ENCODE data around the gene GLTP. TPM values are rescaled to one million over a fixed set of nuclear protein-coding genes. Genes with fewer than 3 reads are reported as not detected.
"Not testable (repeated sequence)": the region's sequence is repeated elsewhere in the genome, so short reads cannot be mapped to it uniquely, and the experiment has no call there.

The GLTP gene
- polyA plus RNA-seq, 2 of the 4 experiments (the other 2 are of a cell fraction) = 16.9 to 18.8 TPM

- POLR2A ChIA-PET = no interaction called here
- Histone ChIP-seq H3K27ac (no peak overlapping the region), H3K9me3 (no peaks in the 10 kb centered on the region), H3K4me2 (no peak overlapping the region), H3K4me3 (no peak overlapping the region), H3K4me1 (no peaks in the 10 kb centered on the region)
- no peak for DNase-seq (ENCODE audit: low read depth in 1 of 2, low spot score in 1 of 2)
- FAIRE-seq = no peak
- 90% methylated on average over 14 of the region's 14 CpGs for WGBS (ENCODE audit: missing lambda C conversion rate)
- no peak for ATAC-seq
- TF ChIP-seq CHD2 (IDR thresholded peaks at IDR 0.05; ENCODE audit: low read length, partially characterized antibody) = no peak
- CTCF ChIA-PET = interaction anchor here (0.7 to 15.3 kb wide), 8 partner anchors 12 to 610 kb away, joined by 3 to 277 read pairs (median 18); partner anchors contain the start of gene GLTP
Measured at GRCh38 chr12:109855377-109855776, 25.0 kb downstream of the GLTP start.

- H3K9me3 ChIP-seq; DNase-seq (ENCODE audit: low read depth in 1 of 2, low spot score in 1 of 2); POLR2A ChIA-PET; H3K27ac ChIP-seq; ATAC-seq; H3K4me1 ChIP-seq; H3K4me2 ChIP-seq; H3K4me3 ChIP-seq; FAIRE-seq: not testable (repeated sequence)
- WGBS (ENCODE audit: missing lambda C conversion rate) = 69% methylated on average over 6 of the region's 6 CpGs
- CTCF ChIA-PET = interaction anchor here (3.9 to 15.3 kb wide), 3 partner anchors 14 to 79 kb away, joined by 36 to 277 read pairs (median 82); no protein-coding TSS in a partner anchor
Measured at GRCh38 chr12:109850518-109850917, 29.8 kb downstream of the GLTP start.

GRCh38 chr12:109847142-109847735 lies 33.1 kb downstream of the GLTP start:
- Histone ChIP-seq H3K9me3 (no peaks in the 10 kb centered on the region), H3K4me3 (no peak overlapping the region), H3K4me2 (no peak overlapping the region), H3K27ac (no peak overlapping the region), H3K4me1 (no peaks in the 10 kb centered on the region)
- ChIA-PET POLR2A (no interaction called here), CTCF (interaction anchor here (0.6 to 15.3 kb wide), 7 partner anchors 10 to 420 kb away, joined by 3 to 277 read pairs (median 21); partner anchors contain the start of gene TRPV4)
- no peak for TF ChIP-seq HMGXB4 (CRISPR knock-in tag; IDR thresholded peaks at IDR 0.05; ENCODE audit: borderline replicate concordance)
- no peak for TF ChIP-seq NPAS2 (CRISPR knock-in tag; IDR thresholded peaks at IDR 0.05; ENCODE audit: borderline replicate concordance)
- TF ChIP-seq USF2 (IDR thresholded peaks at IDR 0.05) = no peak
- no peak for DNase-seq (ENCODE audit: low read depth in 1 of 2, low spot score in 1 of 2)
- WGBS (ENCODE audit: missing lambda C conversion rate) = 40% methylated on average over 7 of the region's 7 CpGs
- no peak for ATAC-seq
- no peak for FAIRE-seq

GRCh38 chr12:109845824-109846205 lies 34.5 kb downstream of the GLTP start:
- H3K9me3 ChIP-seq = no peaks in the 10 kb centered on the region
- H3K4me2 ChIP-seq = peak overlapping the region; percentile 81
- peak overlapping the region; percentile 58 to 76; a peak in 5 of 6 replicates for H3K27ac ChIP-seq
- H3K4me1 ChIP-seq = peaks cover 3% of the 10 kb centered on the region
- H3K4me3 ChIP-seq = peak overlapping the region; percentile 35; the same call in 2 of the 3 replicates
- DNase-seq (ENCODE audit: low read depth in 1 of 2, low spot score in 1 of 2) (no peak), FAIRE-seq (no peak), ATAC-seq (no peak)
- WGBS (ENCODE audit: missing lambda C conversion rate) = 71% methylated on average over 7 of the region's 7 CpGs
- ChIA-PET CTCF (interaction anchor here (0.6 to 15.3 kb wide), 52 partner anchors 11 to 627 kb away, joined by 3 to 277 read pairs (median 4); partner anchors contain the start of genes ANKRD13A, GLTP, TCHP and TRPV4), POLR2A (no interaction called here)
- no peak for TF ChIP-seq CBX2 (IDR thresholded peaks at IDR 0.05; ENCODE audit: borderline replicate concordance, low read depth)
- TF ChIP-seq FOXS1 (CRISPR knock-in tag; IDR thresholded peaks at IDR 0.05) = no peak
- no peak for TF ChIP-seq HOXA7 (CRISPR knock-in tag; IDR thresholded peaks at IDR 0.05)
- no peak for TF ChIP-seq BHLHE40 (IDR thresholded peaks at IDR 0.05; ENCODE audit: low read depth, low read length)
- TF ChIP-seq REST (IDR thresholded peaks at IDR 0.05) = no peak
- TF ChIP-seq RFX5 (IDR thresholded peaks at IDR 0.05) = no peak
- TF ChIP-seq KDM5A (IDR thresholded peaks at IDR 0.05) = no peak
- TF ChIP-seq CTCF (IDR thresholded peaks at IDR 0.05) = no peak
- no peak for TF ChIP-seq EHMT2 (IDR thresholded peaks at IDR 0.05; ENCODE audit: low read depth)
- no peak for TF ChIP-seq JUNB (IDR thresholded peaks at IDR 0.05)
- TF ChIP-seq RNF2 (IDR thresholded peaks at IDR 0.05; ENCODE audit: borderline replicate concordance, low read depth) = no peak
- TF ChIP-seq ELK1 (IDR thresholded peaks at IDR 0.05; ENCODE audit: low read depth, low read length) = no peak
- no peak for TF ChIP-seq ZC3H11A (IDR thresholded peaks at IDR 0.05)
- TF ChIP-seq RCOR1 (IDR thresholded peaks at IDR 0.05; ENCODE audit: low read depth, low read length) = no peak
- no peak for TF ChIP-seq TP53 (CRISPR knock-in tag; IDR thresholded peaks at IDR 0.05)
